Measurements from ENCODE around the gene U2AF2. TPM values are rescaled to one million over a fixed set of nuclear protein-coding genes. Genes with fewer than 3 reads are reported as not detected.
A peak's percentile ranks its signal among the peaks of the same experiment; 100 is the strongest.

The U2AF2 gene
- total RNA-seq, 1 experiment from 2014 or later, result 289 TPM

- peak overlapping the region; percentile 78 for H3K27ac Mint-ChIP-seq (ENCODE audit: unreplicated experiment)
Observed at GRCh38 chr19:55649268-55650125, 5.3 kb upstream of the U2AF2 start.

DNA sequence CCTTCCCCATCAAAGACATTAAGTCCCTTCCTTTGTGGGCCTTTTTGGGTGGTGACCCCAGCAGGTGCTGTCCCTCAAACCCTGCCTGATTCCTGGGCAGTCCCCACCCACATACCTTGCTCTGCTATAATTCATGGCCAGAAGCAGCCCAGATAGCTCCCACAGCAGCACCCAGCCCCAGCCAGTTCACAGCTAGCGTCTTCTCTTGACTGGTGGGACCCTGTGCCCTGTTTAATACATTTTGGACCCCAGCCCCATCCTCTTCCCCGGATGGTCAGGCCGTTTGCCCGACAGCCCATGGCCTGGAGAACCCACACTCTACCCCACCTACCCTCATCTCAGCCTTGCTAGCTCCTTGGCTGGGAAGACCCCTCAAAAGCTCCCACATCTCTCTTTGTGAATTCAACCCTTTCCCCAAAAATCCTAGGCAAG lies 4.7 kb upstream of the U2AF2 start:
- BruUV-seq (replicated peaks), result no TSS peak
- Mint-ChIP-seq H3K9me3 (ENCODE audit: unreplicated experiment) (no peaks in the 10 kb centered on the region), H3K4me1 (ENCODE audit: low read depth, unreplicated experiment) (no peaks in the 10 kb centered on the region), H3K36me3 (ENCODE audit: insufficient read depth, unreplicated experiment) (peaks cover 75% of the 10 kb centered on the region), H3K4me3 (ENCODE audit: unreplicated experiment) (peak overlapping the region; percentile 82), H3K27ac (ENCODE audit: unreplicated experiment) (peak overlapping the region; percentile 48), H3K27me3 (ENCODE audit: insufficient read depth, unreplicated experiment) (no peaks in the 10 kb centered on the region)
- Histone ChIP-seq H3K36me3 (ENCODE audit: control insufficient read depth, insufficient read depth, low read length) (no peaks in the 10 kb centered on the region), H3K9me3 (no peaks in the 10 kb centered on the region), H3K4me1 (0 out of 2 replicates have a peak, but pooled peaks cover 3% of the 10 kb centered on the region), H3K4me3 (ENCODE audit: low read depth, low read length) (no peak overlapping the region), H3K27me3 (replicated peaks; ENCODE audit: control insufficient read depth, insufficient read depth, low read length) (no peaks in the 10 kb centered on the region)
- POLR2A ChIA-PET, result no interaction called here
- intact Hi-C loops (cut with micrococcal nuclease; ENCODE audit: unreplicated experiment), result loop anchor here (10.0 kb wide), 1 partner anchor 495 kb away; the partner anchor contains the start of gene ZNF444
- CTCF ChIA-PET, result interaction anchor here (0.6 kb wide), 1 partner anchor 12 kb away, joined by 3 read pairs; no protein-coding TSS in a partner anchor
- DNase-seq, result no peak
- TF ChIP-seq, protein P1, sequence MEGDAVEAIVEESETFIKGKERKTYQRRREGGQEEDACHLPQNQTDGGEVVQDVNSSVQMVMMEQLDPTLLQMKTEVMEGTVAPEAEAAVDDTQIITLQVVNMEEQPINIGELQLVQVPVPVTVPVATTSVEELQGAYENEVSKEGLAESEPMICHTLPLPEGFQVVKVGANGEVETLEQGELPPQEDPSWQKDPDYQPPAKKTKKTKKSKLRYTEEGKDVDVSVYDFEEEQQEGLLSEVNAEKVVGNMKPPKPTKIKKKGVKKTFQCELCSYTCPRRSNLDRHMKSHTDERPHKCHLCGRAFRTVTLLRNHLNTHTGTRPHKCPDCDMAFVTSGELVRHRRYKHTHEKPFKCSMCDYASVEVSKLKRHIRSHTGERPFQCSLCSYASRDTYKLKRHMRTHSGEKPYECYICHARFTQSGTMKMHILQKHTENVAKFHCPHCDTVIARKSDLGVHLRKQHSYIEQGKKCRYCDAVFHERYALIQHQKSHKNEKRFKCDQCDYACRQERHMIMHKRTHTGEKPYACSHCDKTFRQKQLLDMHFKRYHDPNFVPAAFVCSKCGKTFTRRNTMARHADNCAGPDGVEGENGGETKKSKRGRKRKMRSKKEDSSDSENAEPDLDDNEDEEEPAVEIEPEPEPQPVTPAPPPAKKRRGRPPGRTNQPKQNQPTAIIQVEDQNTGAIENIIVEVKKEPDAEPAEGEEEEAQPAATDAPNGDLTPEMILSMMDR (IDR thresholded peaks at IDR 0.05; ENCODE audit: insufficient read depth in 1 of 2, low read depth in 1 of 2, low read length in 1 of 2, severe bottlenecking in 1 of 2, unreplicated experiment in 1 of 2), result no peak

More at GRCh38 chr19:55649268-55650125, 5.3 kb upstream of the U2AF2 start:
- H3K4me1 ChIP-seq, result peaks cover 3% of the 10 kb centered on the region; the same call in 1 of the 2 replicates
- Mint-ChIP-seq H3K36me3 (ENCODE audit: insufficient read depth, unreplicated experiment) (peaks cover 75% of the 10 kb centered on the region), H3K27me3 (ENCODE audit: insufficient read depth, unreplicated experiment) (no peaks in the 10 kb centered on the region), H3K4me3 (ENCODE audit: unreplicated experiment) (peak overlapping the region; percentile 82), H3K9me3 (ENCODE audit: unreplicated experiment) (no peaks in the 10 kb centered on the region), H3K4me1 (ENCODE audit: low read depth, unreplicated experiment) (peaks cover 2% of the 10 kb centered on the region)
- no TSS peak for BruUV-seq (replicated peaks)
- ChIA-PET POLR2A (no interaction called here), CTCF (interaction anchor here (0.6 kb wide), 1 partner anchor 11 kb away, joined by 3 read pairs; no protein-coding TSS in a partner anchor)
- no peaks in the 10 kb centered on the region for H3K36me3 ChIP-seq (ENCODE audit: control insufficient read depth, insufficient read depth, low read length)
- H3K9me3 ChIP-seq, result no peaks in the 10 kb centered on the region
- DNase-seq, result no peak
- TF ChIP-seq, protein P1 (IDR thresholded peaks at IDR 0.05; ENCODE audit: insufficient read depth in 1 of 2, low read depth in 1 of 2, low read length in 1 of 2, severe bottlenecking in 1 of 2, unreplicated experiment in 1 of 2), result no peak
- H3K4me3 ChIP-seq (ENCODE audit: low read depth, low read length), result no peak overlapping the region
- intact Hi-C loops (cut with micrococcal nuclease; ENCODE audit: unreplicated experiment), result loop anchor here (10.0 kb wide), 1 partner anchor 495 kb away; the partner anchor contains the start of gene ZNF444
- no peaks in the 10 kb centered on the region for H3K27me3 ChIP-seq (replicated peaks; ENCODE audit: control insufficient read depth, insufficient read depth, low read length)

- no peak overlapping the region for H3K4me3 ChIP-seq (ENCODE audit: low read depth, low read length)
- no peaks in the 10 kb centered on the region for H3K27me3 ChIP-seq (replicated peaks; ENCODE audit: control insufficient read depth, insufficient read depth, low read length)
- H3K4me1 Mint-ChIP-seq (ENCODE audit: low read depth, unreplicated experiment), result no peaks in the 10 kb centered on the region
- DNase-seq, result no peak
- BruUV-seq (replicated peaks), result no TSS peak
- H3K4me1 ChIP-seq, result 0 out of 2 replicates have a peak, but pooled peaks cover 3% of the 10 kb centered on the region
- H3K36me3 Mint-ChIP-seq (ENCODE audit: insufficient read depth, unreplicated experiment), result peaks cover 75% of the 10 kb centered on the region
- H3K9me3 ChIP-seq, result no peaks in the 10 kb centered on the region
- intact Hi-C loops (cut with micrococcal nuclease; ENCODE audit: unreplicated experiment), result loop anchor here (10.0 kb wide), 1 partner anchor 494 kb away; the partner anchor contains the start of gene ZNF444
- ChIA-PET POLR2A (no interaction called here), CTCF (no interaction called here)
- H3K27me3 Mint-ChIP-seq (ENCODE audit: insufficient read depth, unreplicated experiment), result no peaks in the 10 kb centered on the region
- H3K4me3 Mint-ChIP-seq (ENCODE audit: unreplicated experiment), result no peak overlapping the region
- peak overlapping the region; percentile 36 for H3K27ac Mint-ChIP-seq (ENCODE audit: unreplicated experiment)
- no peaks in the 10 kb centered on the region for H3K9me3 Mint-ChIP-seq (ENCODE audit: unreplicated experiment)
- no peaks in the 10 kb centered on the region for H3K36me3 ChIP-seq (ENCODE audit: control insufficient read depth, insufficient read depth, low read length)
- TF ChIP-seq, protein P1 (IDR thresholded peaks at IDR 0.05; ENCODE audit: insufficient read depth in 1 of 2, low read depth in 1 of 2, low read length in 1 of 2, severe bottlenecking in 1 of 2, unreplicated experiment in 1 of 2), result no peak
Observed at GRCh38 chr19:55650602-55651230, 4.1 kb upstream of the U2AF2 start.
